Activated T-cell treated with anti-CD3 and anti-CD28 coated beads, Interleukin-2, amount 50 U/mL, for 1 hour (primary cell): ENCODE results near the gene RXFP2.

Source experiments
- DNase-seq: peaks from one replicate; pipeline ENCODE4 v3.0.0-alpha.2; 2020

RXFP2 gene

GRCh38 chr13:31768351-31768750, 29.0 kb downstream of the RXFP2 start:
- DNase-seq: no peak

- no peak for DNase-seq
Observed at GRCh38 chr13:31769575-31769974, 30.2 kb downstream of the RXFP2 start.

- DNase-seq: no peak
Observed at GRCh38 chr13:31772231-31772630, 32.9 kb downstream of the RXFP2 start.

DNA sequence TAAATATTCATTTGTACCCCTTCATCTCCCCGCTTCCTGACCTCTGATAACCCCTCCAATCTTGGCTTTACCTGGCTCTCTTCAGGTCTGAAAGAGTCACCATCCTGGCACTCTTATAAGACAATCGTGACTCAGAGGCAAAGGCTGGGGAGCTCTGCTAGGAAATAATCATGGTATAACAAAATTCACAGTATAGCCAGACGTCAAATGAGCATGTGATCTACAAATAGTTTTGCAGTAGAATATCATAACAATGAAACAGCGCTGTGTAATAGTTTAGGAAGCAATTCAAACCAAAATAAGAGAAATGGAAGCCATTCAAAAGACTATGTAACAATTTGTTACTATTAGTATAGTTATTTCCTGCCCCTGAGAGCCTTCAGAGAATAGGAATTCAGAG, 34.2 kb downstream of the RXFP2 start:
- no peak for DNase-seq

GRCh38 chr13:31774186-31774750, 34.9 kb downstream of the RXFP2 start:
- no peak for DNase-seq

- no peak for DNase-seq
Observed at GRCh38 chr13:31775148-31775547, 35.8 kb downstream of the RXFP2 start.

GRCh38 chr13:31775686-31776085, 36.4 kb downstream of the RXFP2 start:
- no peak for DNase-seq

GRCh38 chr13:31781064-31781463, 41.7 kb downstream of the RXFP2 start:
- DNase-seq: no peak

- no peak for DNase-seq
Observed at GRCh38 chr13:31786011-31786410, 46.7 kb downstream of the RXFP2 start.

- DNase-seq: no peak
Observed at GRCh38 chr13:31790992-31791391, 51.7 kb downstream of the RXFP2 start.

- no peak for DNase-seq
Observed at GRCh38 chr13:31793246-31793645, 53.9 kb downstream of the RXFP2 start.

DNA sequence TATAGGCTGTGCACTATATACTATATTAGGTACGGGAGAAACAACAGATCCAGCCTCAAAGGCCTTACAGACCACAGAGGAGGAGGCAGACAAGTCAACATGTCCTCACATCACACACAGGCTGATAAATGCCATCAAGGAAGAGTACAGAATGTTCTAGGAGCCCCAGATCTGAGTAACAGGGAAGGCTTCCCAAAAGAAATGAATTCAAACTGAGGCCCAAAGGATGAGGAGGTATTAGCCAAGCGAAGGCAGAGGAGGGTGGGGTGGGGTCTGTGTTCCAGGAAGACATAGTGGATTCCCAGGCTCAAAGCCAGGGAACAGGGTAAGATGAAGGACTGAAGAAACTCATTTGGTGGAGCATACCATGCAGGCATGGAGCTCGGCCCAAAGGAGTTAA, 55.1 kb downstream of the RXFP2 start:
- no peak for DNase-seq

GRCh38 chr13:31797154-31797775, 57.9 kb downstream of the RXFP2 start:
- no peak for DNase-seq

DNA sequence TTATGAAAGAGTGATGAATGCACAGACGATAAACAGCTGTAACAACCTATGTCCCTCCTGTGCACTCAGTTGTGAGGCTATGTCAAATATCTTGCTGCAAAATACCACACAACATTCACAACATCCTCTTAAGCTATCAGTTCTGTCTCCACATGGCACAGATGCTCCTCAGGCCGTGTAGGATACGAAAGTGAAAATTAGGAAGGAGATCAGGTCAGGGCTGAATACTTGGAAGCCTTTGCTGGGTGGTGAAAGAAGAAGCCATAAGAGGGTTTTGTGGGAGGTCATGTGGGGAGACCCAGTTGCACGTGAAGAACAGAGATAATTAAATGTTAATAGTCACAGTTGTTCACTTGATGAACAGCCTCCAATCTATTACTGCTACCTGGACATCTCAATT, 58.9 kb downstream of the RXFP2 start:
- no peak for DNase-seq

DNA sequence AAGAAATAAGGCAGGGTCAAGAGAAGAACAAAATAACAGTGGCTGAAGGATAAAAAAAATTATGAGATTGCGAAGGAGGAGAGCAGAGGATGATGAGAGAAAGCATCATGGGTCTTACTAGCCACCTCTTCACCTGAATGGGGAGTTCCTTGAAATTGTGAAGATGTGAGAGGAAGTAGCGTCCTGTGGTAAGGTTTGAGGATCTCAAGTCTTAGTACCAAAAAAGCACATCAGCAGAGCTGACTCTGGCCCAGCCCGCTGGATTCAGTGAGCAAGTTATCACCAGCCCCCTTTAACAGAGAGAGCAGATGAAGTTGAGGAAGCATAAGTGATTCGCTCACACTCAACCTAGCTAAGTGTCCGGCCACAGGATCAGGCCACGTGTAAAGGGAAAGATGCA, 61.8 kb downstream of the RXFP2 start:
- DNase-seq: no peak

DNA sequence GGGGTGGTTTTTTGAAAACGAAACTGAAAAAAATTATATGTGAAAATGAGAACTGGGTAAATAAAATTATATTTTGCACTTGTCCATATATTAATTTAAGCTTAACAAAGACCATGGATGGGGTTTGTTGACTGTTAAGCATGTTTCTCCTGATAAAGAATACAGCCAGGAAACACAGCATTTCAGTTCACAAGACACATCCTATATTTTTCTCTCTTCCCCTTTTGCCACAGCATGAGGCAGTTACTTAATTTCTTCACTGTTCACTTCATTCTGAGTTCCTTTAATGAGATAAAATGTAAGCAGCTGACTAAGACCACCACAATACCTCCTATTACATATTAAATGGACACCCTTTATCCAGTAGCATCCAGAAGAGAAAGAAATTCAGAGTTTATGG, 64.0 kb downstream of the RXFP2 start:
- no peak for DNase-seq

DNA sequence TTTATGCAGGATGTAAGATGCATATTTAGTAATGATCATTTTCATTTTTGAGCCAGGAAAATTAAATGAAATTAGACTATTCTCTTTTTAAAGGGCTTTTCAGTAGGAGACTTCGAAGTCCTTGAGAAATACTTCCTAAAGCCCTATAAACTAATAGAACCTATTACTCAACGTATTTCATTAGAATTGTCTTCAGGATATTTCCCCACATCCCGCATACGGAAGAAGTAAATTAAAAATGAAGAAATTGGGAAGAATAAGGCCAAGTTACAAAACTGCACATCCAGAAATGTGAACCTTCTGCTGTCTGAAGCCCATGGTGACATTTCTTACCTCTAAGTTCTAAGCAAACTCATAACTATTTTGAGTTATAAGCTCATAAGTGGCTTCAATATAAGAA, 66.5 kb downstream of the RXFP2 start:
- no peak for DNase-seq

- DNase-seq: no peak
Observed at GRCh38 chr13:31807090-31807541, 67.8 kb downstream of the RXFP2 start.

DNA sequence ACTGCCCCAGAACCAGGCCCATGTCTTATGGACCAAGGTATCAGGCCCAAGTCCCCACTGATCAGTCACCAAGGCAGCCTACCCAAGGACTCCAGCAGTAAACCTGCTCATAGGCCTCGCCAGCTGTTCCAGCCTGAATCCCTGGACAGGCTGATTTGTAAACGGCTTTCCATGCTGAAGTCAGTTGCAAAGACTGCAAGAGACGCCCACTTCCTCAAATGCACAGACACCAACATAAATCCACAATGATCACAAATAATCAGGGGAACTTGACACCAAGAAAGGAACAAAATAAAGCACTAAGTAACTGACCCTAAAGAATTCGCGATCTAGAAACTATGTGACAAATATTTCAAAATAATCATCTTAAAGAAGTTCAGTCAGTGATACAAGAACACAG, 75.2 kb downstream of the RXFP2 start:
- DNase-seq: no peak

DNA sequence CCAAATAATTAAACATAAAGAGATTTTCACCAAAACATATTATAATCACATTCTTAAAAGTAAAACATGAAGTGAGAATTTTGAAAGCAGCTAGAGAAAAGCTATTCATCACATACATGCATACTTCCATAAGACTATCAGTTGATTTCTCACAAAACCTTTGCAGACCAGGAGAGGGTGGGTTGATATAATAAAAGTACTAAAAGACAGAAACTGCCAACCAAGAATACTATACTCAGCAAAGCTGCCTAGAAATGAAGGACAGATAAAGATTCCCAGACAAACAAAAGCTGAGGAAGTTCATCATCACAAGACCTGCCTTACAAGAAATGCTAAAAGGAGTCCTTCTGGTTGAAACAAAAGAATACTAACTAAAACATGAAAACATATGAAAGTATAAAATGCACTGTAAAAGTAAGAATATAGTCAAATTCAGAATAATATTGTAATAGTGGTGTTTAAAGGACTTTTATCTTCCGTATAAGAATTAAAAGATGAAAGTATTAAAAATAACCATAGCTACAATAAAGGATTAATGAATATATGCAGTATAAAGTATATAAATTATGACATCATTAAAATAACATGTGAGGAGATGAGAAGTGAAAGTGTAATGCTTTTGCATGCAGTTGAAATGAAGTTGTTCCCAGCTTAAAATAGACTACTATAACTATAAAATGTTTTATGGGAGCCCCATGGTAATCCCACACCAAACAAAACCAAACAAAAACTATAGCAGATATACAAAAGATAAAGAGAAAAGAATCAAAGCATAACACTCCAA, 76.2 kb downstream of the RXFP2 start:
- DNase-seq: no peak

DNA sequence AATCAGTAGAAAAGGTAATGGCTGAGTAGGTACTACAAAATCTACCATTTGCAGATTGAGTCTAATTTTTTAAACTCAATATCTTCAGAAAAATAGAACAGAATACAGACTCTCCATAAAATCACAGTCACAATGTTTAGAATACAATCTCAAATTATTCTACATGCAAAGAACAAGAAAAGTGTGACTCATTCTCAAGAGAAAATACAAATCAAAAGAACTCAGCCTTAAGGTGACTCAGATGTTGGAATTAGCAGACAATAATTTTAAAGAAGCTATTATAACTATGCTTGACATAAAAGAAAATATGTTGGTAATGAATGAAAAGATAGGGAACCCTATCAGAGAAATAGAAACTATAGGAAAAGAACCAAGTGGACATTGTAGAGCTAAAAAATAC, 78.9 kb downstream of the RXFP2 start:
- no peak for DNase-seq

- no peak for DNase-seq
Observed at GRCh38 chr13:31824705-31825517, 85.6 kb downstream of the RXFP2 start.

DNA sequence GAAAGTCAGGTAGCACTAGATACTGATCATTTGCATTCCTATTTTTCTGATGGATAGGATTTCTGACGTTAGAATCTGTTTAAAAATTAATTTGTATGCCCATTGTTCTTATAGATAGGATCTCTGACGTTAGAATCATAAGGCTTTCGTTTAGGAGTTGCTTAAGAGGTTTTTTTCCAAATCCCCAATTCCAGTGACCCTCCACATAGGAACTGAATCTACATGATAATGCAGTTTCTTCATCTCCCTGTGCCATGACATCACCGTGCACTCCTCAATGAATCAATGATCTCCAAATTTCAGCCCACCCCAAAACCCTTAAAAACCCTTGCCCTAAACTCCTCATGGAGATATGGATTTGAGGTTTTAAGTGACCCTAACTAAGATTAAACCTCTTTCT, 87.2 kb downstream of the RXFP2 start:
- DNase-seq: no peak

DNA sequence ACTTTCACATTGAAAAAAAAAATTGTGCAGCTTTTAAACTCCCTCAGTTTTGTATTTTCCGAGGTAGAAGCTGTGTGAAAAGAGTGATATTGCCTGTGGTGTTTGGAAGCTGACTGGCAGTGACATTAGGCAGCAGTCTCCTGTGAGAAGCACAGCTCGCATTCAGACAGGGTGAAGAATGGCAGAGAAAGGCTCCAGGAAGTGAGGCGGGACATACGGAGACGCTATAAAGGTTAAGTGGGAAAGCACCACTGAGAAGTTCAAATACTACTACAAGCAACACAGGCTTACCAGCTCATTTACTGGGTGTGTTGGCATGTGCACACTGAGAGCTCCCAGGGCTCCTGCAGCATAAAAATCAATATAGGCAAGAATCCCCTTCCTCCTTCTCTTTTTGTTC, 88.4 kb downstream of the RXFP2 start:
- no peak for DNase-seq
